ENCODE results near the gene RAB21. TPM values are rescaled to one million over a fixed set of nuclear protein-coding genes. Genes with fewer than 3 reads are reported as not detected.

RAB21 gene
- total and polyA plus RNA-seq, 2 of the 13 experiments (the other 11 are each of a cell fraction or from before 2014, with no cell fraction given), result 4.4 to 50.9 TPM

DNA sequence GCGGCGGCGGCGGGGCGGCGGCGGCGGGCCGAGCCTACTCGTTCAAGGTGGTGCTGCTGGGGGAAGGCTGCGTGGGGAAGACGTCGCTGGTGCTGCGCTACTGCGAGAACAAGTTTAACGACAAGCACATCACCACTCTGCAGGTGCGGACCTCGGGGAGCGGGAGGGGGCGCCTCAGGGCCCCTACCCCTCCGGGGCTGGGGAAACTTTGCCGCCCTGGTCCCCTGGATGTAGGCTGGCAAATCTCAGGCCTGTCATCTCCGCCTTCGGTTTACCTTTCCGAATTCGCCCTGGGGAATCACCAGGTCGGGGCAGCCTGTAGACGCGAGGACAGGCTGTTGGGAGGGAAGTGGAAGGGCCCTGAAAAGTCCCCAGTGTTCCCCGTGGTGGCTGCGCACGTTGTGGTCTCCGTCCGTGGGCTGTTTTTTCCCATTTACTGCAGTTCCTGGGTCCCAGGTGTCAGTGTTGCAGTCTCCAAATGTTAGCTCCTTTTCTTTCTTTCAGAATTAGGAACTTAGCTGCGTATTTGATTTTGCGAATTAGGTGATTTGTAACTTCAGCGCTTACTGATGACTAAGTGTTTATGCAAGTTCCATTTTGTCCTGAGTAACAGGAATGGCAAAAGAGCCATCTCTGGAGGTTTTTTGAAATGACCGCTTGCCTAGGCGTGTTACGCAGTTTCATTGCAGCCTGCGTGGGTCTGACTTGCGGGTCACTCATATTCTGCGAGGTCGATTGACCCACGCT is 656 bp downstream of the RAB21 start (continued):
- TF ChIP-seq, protein P1, sequence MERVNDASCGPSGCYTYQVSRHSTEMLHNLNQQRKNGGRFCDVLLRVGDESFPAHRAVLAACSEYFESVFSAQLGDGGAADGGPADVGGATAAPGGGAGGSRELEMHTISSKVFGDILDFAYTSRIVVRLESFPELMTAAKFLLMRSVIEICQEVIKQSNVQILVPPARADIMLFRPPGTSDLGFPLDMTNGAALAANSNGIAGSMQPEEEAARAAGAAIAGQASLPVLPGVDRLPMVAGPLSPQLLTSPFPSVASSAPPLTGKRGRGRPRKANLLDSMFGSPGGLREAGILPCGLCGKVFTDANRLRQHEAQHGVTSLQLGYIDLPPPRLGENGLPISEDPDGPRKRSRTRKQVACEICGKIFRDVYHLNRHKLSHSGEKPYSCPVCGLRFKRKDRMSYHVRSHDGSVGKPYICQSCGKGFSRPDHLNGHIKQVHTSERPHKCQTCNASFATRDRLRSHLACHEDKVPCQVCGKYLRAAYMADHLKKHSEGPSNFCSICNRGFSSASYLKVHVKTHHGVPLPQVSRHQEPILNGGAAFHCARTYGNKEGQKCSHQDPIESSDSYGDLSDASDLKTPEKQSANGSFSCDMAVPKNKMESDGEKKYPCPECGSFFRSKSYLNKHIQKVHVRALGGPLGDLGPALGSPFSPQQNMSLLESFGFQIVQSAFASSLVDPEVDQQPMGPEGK (CRISPR knock-in tag; IDR thresholded peaks at IDR 0.05), result peak; percentile 57
- TF ChIP-seq MAFK (conservative IDR thresholded peaks at IDR 0.05 in 1 of 2, IDR thresholded peaks at IDR 0.05 in 1 of 2; ENCODE audit: low read length in 2 of 2) (peak; percentile 53 to 60; a peak in 3 of 4 replicates), KDM5A (IDR thresholded peaks at IDR 0.05; ENCODE audit: borderline replicate concordance, low read length) (peak; percentile 45; the same call in 1 of the 2 replicates), ZSCAN31 (CRISPR knock-in tag; IDR thresholded peaks at IDR 0.05; ENCODE audit: low read depth) (0 out of 2 replicates have a peak, but pooled peaks have one; percentile 9), ZNF747 (CRISPR knock-in tag; IDR thresholded peaks at IDR 0.05; ENCODE audit: borderline replicate concordance) (0 out of 2 replicates have a peak, but pooled peaks have one; percentile 5), ASH2L (IDR thresholded peaks at IDR 0.05; ENCODE audit: insufficient read length, low read depth, low read length) (peak; percentile 61), HNF4G (IDR thresholded peaks at IDR 0.05; ENCODE audit: borderline replicate concordance, low read depth, low read length) (no peak), HNF4G (CRISPR knock-in tag; IDR thresholded peaks at IDR 0.05; ENCODE audit: borderline replicate concordance, low read depth) (0 out of 2 replicates have a peak, but pooled peaks have one; percentile 1), ZBTB38 (CRISPR knock-in tag; IDR thresholded peaks at IDR 0.05) (no peak), TARDBP (CRISPR knock-in tag; IDR thresholded peaks at IDR 0.05) (no peak)

Measured in HepG2 (cell line).